D721Med (cell line): Measurements from ENCODE around the gene GPHN.

Experiments used
- DNase-seq: peaks from one replicate; pipeline ENCODE4 v3.0.0; 2011; ENCODE audit warnings: low spot score; ENCODE audit not compliant: insufficient read length
- FAIRE-seq: peaks from 2 replicates; lab custom pipeline; 2011; peaks lifted over from hg19 to GRCh38; lab: Jason Lieb, UNC
- CTCF ChIP-seq: IDR thresholded peaks from 2 replicates; pipeline ENCODE4 v1.5.1; 2012; ENCODE audit warnings: mild to moderate bottlenecking, control low read depth; ENCODE audit not compliant: insufficient read depth; ENCODE audit errors: missing control alignments

The GPHN gene

GRCh38 chr14:67131691-67132090, 623.7 kb downstream of the GPHN start:
- FAIRE-seq (no peak), DNase-seq (no peak)
- TF ChIP-seq CTCF, result no peak

GRCh38 chr14:67133144-67133543, 625.2 kb downstream of the GPHN start:
- TF ChIP-seq CTCF, result no peak
- DNase-seq, result no peak
- no peak for FAIRE-seq

GRCh38 chr14:67133595-67134441, 625.9 kb downstream of the GPHN start:
- no peak for FAIRE-seq
- DNase-seq, result no peak
- no peak for TF ChIP-seq CTCF

GRCh38 chr14:67137744-67138371, 629.9 kb downstream of the GPHN start:
- peak; percentile 35 for TF ChIP-seq CTCF
- FAIRE-seq (no peak), DNase-seq (no peak)

GRCh38 chr14:67140556-67140955, 632.6 kb downstream of the GPHN start:
- TF ChIP-seq CTCF, result no peak
- no peak for DNase-seq
- no peak for FAIRE-seq

- TF ChIP-seq CTCF, result no peak
- FAIRE-seq (no peak), DNase-seq (no peak)
Observed at GRCh38 chr14:67141146-67141900, 633.4 kb downstream of the GPHN start.
